SK-N-SH (cell line): ENCODE results near the gene BTBD9. TPM values are rescaled to one million over a fixed set of nuclear protein-coding genes. Genes with fewer than 3 reads are reported as not detected.

ENCODE experiments used
- CTCF ChIA-PET: fragments of 300-600, 350-600 bp; formaldehyde crosslinking; extraction: SDS; loops from one replicate; lab custom pipeline; 2021; lab: Yijun Ruan, JAX
- POLR2A ChIA-PET: fragments of 350-600 bp; sonication (Branson Sonifier 250); formaldehyde crosslinking; extraction: SDS; loops from one replicate; lab custom pipeline; 2020; ENCODE audit warnings: antibody characterized with exemption, inconsistent platforms; lab: Yijun Ruan, JAX
- DNase-seq: peaks from one replicate; pipeline ENCODE4 v3.0.0; 2012
- H2AFZ ChIP-seq: fragments of 200-600 bp; sonication (generic); 2 replicates; pipeline ENCODE4 v1.8.1; 2016; ENCODE audit warnings: antibody characterized with exemption, mild to moderate bottlenecking, low read depth
- H3F3A ChIP-seq: fragments of 200-600 bp; sonication (generic); replicated peaks from 2 replicates; pipeline ENCODE3; 2016; ENCODE audit warnings: antibody characterized with exemption, mild to moderate bottlenecking; ENCODE audit not compliant: insufficient read depth
- H3K27ac ChIP-seq, 2 experiments: fragments of 200-500 bp in 1 of 2; fragments of 200-600 bp in 1 of 2; sonication (Bioruptor generic) in 1 of 2; sonication (generic), shearing (Covaris generic) in 1 of 2; 2 replicates each; pipeline versions ENCODE4 v1.5.1 to v1.6.1; 2014 to 2016; ENCODE audit warnings: low read depth in 2 of 2, inconsistent platforms in 1 of 2, low read length in 1 of 2, mild to moderate bottlenecking in 1 of 2, mixed read lengths in 1 of 2
- H3K27me3 ChIP-seq: fragments of 200-600 bp; sonication (generic), shearing (Covaris generic); 2 replicates; pipeline ENCODE4 v1.6.1; 2016; ENCODE audit warnings: mixed run types; ENCODE audit not compliant: insufficient read depth
- H3K36me3 ChIP-seq, 2 experiments: fragments of 200-500 bp in 1 of 2; fragments of 200-600 bp in 1 of 2; sonication (Bioruptor generic) in 1 of 2; sonication (generic) in 1 of 2; replicated peaks in 1 of 2; 2 replicates each; pipeline versions ENCODE3 to v1.5.1; 2014 to 2016; ENCODE audit warnings: low read length in 1 of 2, mild to moderate bottlenecking in 1 of 2; ENCODE audit not compliant: insufficient read depth in 2 of 2, control insufficient read depth in 1 of 2
- H3K4me1 ChIP-seq, 2 experiments: fragments of 200-500 bp in 1 of 2; fragments of 200-600 bp in 1 of 2; sonication (Bioruptor generic) in 1 of 2; sonication (generic), shearing (Covaris generic) in 1 of 2; 2 replicates each; pipeline versions ENCODE4 v1.5.1 to v1.6.1; 2014 to 2016; ENCODE audit warnings: low read depth in 1 of 2, low read length in 1 of 2, mixed run types in 1 of 2; ENCODE audit not compliant: insufficient read depth in 2 of 2, control insufficient read depth in 1 of 2
- H3K4me2 ChIP-seq: fragments of 200-600 bp; sonication (generic), shearing (Covaris generic); 2 replicates; pipeline ENCODE4 v1.6.1; 2017; ENCODE audit warnings: mixed run types
- H3K4me3 ChIP-seq, 2 experiments: fragments of 200-500 bp in 1 of 2; fragments of 200-600 bp in 1 of 2; sonication (Bioruptor generic) in 1 of 2; sonication (generic), shearing (Covaris generic) in 1 of 2; 2 replicates each; pipeline versions ENCODE4 v1.5.1 to v1.8.1; 2014 to 2016; ENCODE audit warnings: low read depth in 2 of 2, inconsistent platforms in 1 of 2, low read length in 1 of 2, mild to moderate bottlenecking in 1 of 2, mixed read lengths in 1 of 2, moderate library complexity in 1 of 2
- H3K79me2 ChIP-seq: fragments of 200-600 bp; sonication (generic); 2 replicates; pipeline ENCODE4 v1.8.1; 2017; ENCODE audit warnings: mild to moderate bottlenecking; ENCODE audit not compliant: insufficient read depth
- H3K9ac ChIP-seq: fragments of 200-600 bp; sonication (generic); 2 replicates; pipeline ENCODE4 v1.6.1; 2017; ENCODE audit warnings: mixed run types
- H3K9me2 ChIP-seq: fragments of 200-600 bp; sonication (generic); 2 replicates; pipeline ENCODE4 v1.6.1; 2017; ENCODE audit warnings: mixed run types
- H3K9me3 ChIP-seq: fragments of 200-600 bp; sonication (generic); 2 replicates; pipeline ENCODE4 v1.6.1; 2017; ENCODE audit warnings: mixed run types, mild to moderate bottlenecking, moderate library complexity
- H4K20me1 ChIP-seq: fragments of 200-600 bp; sonication (generic); 2 replicates; pipeline ENCODE4 v1.6.1; 2017; ENCODE audit warnings: mild to moderate bottlenecking, mixed run types; ENCODE audit not compliant: insufficient read depth
- ELF1 ChIP-seq: IDR thresholded peaks from 2 replicates; pipeline ENCODE4 v1.4.0; 2012
- FOSL2 ChIP-seq: IDR thresholded peaks from 2 replicates; pipeline ENCODE4 v1.4.0; 2012; ENCODE audit warnings: low read depth, mild to moderate bottlenecking, moderate library complexity, borderline replicate concordance
- FOXJ3 ChIP-seq: sonication (generic); formaldehyde crosslinking; IDR thresholded peaks from 2 replicates; pipeline ENCODE4 v1.5.1; 2020; ENCODE audit warnings: mild to moderate bottlenecking, missing genetic modification reagents
- FOXM1 ChIP-seq: IDR thresholded peaks from 2 replicates; pipeline ENCODE4 v1.4.0; 2012; ENCODE audit warnings: low read depth, mild to moderate bottlenecking
- GATA2 ChIP-seq: sonication (generic); formaldehyde crosslinking; IDR thresholded peaks from 2 replicates; pipeline ENCODE4 v1.5.0; 2020; ENCODE audit warnings: mild to moderate bottlenecking, missing genetic modification reagents
- NFIC ChIP-seq: IDR thresholded peaks from 2 replicates; pipeline ENCODE4 v1.4.0; 2012; ENCODE audit warnings: borderline replicate concordance
- NRF1 ChIP-seq: IDR thresholded peaks from 2 replicates; pipeline ENCODE4 v1.6.1; 2012; ENCODE audit warnings: low read depth, mild to moderate bottlenecking, low read length
- PBX3 ChIP-seq: IDR thresholded peaks from 2 replicates; pipeline ENCODE4; 2012
- POLR2AphosphoS5 ChIP-seq: IDR thresholded peaks from 2 replicates; pipeline ENCODE4 v1.6.1; 2012; ENCODE audit warnings: low read depth, low read length
- RAD21 ChIP-seq: IDR thresholded peaks from 2 replicates; pipeline ENCODE4 v1.6.1; 2012; ENCODE audit warnings: mild to moderate bottlenecking, low read length
- RCOR1 ChIP-seq: fragments of 150-350 bp; IDR thresholded peaks from 2 replicates; pipeline ENCODE4 v1.6.1; 2017; ENCODE audit warnings: antibody characterized with exemption, low read length
- RFX5 ChIP-seq: IDR thresholded peaks from 2 replicates; pipeline ENCODE4 v1.6.1; 2012; ENCODE audit warnings: mild to moderate bottlenecking, improper control_type of control experiment, low read length
- RXRA ChIP-seq: IDR thresholded peaks from 2 replicates; pipeline ENCODE4 v1.4.0; 2012; ENCODE audit warnings: low read depth, mild to moderate bottlenecking, borderline replicate concordance
- TAF1 ChIP-seq: IDR thresholded peaks from 2 replicates; pipeline ENCODE4 v1.6.1; 2012; ENCODE audit warnings: low read depth, mild to moderate bottlenecking, low read length, moderate library complexity, borderline replicate concordance
- TCF12 ChIP-seq: IDR thresholded peaks from 2 replicates; pipeline ENCODE4 v1.4.0; 2012
- WGBS: methylation state at CpG from one replicate; pipeline ENCODE4 v1.1.6; 2017; ENCODE audit warnings: low lambda C conversion rate; 5-methylcytosine and 5-hydroxymethylcytosine counted together
- polyA plus RNA-seq, 3 experiments: library from polyadenylated mRNA; depleted of rRNA; stranded (reverse); fragments of >200 nt; gene quantifications; 2 replicates each; pipeline ENCODE4 v1.2.3, GENCODE V29; 2012
- TF ChIP-seq, protein P1 (sequence below): fragments of 150-350 bp; IDR thresholded peaks from 2 replicates; pipeline ENCODE4 v1.6.1; 2017; ENCODE audit warnings: antibody characterized with exemption, low read length, low read depth, borderline replicate concordance
- TF ChIP-seq, protein P2 (sequence below): IDR thresholded peaks from 2 replicates; pipeline ENCODE4 v1.6.1; 2012; ENCODE audit warnings: mild to moderate bottlenecking, low read depth, low read length, moderate library complexity
- TF ChIP-seq, protein P3 (sequence below): IDR thresholded peaks from 2 replicates; pipeline ENCODE4 v1.4.0; 2012; ENCODE audit warnings: low read depth, borderline replicate concordance

The BTBD9 gene
- polyA plus RNA-seq, 1 of the 3 experiments (the other 2 are of a cell fraction): 2.2 TPM

DNA sequence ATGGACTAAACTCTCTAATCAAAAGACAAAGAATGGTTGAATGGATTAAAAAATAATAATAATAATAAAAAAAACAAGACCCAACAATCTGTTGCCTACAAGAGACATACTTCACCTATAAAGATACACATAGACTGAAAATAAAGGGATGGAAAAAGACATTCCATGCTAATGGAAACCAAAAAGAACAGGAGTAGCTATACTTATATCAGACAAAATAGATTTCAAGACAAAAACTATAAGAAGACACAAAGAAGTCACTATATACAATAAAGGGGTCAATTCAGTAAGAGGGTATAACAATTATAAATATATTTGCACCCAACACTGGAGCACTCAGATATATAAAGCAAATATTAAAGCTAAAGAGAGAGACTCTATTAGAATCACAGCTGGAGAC is 106.7 kb downstream of the BTBD9 start:
- no peak overlapping the region for H2AFZ ChIP-seq
- H3K27ac ChIP-seq: no peak overlapping the region
- no peaks in the 10 kb centered on the region for H3K9me3 ChIP-seq
- H3K27me3 ChIP-seq: no peaks in the 10 kb centered on the region
- no peaks in the 10 kb centered on the region for H3K4me1 ChIP-seq
- no peaks in the 10 kb centered on the region for H3F3A ChIP-seq
- CTCF ChIA-PET: no interaction called here
- no peak overlapping the region for H3K4me2 ChIP-seq
- no peak overlapping the region for H3K9ac ChIP-seq
- POLR2A ChIA-PET: no interaction called here
- H3K36me3 ChIP-seq: no peaks in the 10 kb centered on the region
- H3K9me2 ChIP-seq: no peaks in the 10 kb centered on the region
- TF ChIP-seq, protein P1, sequence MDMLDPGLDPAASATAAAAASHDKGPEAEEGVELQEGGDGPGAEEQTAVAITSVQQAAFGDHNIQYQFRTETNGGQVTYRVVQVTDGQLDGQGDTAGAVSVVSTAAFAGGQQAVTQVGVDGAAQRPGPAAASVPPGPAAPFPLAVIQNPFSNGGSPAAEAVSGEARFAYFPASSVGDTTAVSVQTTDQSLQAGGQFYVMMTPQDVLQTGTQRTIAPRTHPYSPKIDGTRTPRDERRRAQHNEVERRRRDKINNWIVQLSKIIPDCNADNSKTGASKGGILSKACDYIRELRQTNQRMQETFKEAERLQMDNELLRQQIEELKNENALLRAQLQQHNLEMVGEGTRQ: no peak
- TF ChIP-seq POLR2AphosphoS5: no peak
- TF ChIP-seq RXRA: no peak
- no peak for TF ChIP-seq GATA2
- no peak for TF ChIP-seq TCF12
- no peak for TF ChIP-seq PBX3
- TF ChIP-seq, protein P2, sequence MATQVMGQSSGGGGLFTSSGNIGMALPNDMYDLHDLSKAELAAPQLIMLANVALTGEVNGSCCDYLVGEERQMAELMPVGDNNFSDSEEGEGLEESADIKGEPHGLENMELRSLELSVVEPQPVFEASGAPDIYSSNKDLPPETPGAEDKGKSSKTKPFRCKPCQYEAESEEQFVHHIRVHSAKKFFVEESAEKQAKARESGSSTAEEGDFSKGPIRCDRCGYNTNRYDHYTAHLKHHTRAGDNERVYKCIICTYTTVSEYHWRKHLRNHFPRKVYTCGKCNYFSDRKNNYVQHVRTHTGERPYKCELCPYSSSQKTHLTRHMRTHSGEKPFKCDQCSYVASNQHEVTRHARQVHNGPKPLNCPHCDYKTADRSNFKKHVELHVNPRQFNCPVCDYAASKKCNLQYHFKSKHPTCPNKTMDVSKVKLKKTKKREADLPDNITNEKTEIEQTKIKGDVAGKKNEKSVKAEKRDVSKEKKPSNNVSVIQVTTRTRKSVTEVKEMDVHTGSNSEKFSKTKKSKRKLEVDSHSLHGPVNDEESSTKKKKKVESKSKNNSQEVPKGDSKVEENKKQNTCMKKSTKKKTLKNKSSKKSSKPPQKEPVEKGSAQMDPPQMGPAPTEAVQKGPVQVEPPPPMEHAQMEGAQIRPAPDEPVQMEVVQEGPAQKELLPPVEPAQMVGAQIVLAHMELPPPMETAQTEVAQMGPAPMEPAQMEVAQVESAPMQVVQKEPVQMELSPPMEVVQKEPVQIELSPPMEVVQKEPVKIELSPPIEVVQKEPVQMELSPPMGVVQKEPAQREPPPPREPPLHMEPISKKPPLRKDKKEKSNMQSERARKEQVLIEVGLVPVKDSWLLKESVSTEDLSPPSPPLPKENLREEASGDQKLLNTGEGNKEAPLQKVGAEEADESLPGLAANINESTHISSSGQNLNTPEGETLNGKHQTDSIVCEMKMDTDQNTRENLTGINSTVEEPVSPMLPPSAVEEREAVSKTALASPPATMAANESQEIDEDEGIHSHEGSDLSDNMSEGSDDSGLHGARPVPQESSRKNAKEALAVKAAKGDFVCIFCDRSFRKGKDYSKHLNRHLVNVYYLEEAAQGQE: no peak
- no peak for TF ChIP-seq FOXJ3 (CRISPR knock-in tag)
- no peak for TF ChIP-seq RAD21
- TF ChIP-seq FOXM1: no peak
- no peaks in the 10 kb centered on the region for H3K79me2 ChIP-seq
- no peak for DNase-seq
- no peaks in the 10 kb centered on the region for H4K20me1 ChIP-seq
- no peak overlapping the region for H3K4me3 ChIP-seq

DNA sequence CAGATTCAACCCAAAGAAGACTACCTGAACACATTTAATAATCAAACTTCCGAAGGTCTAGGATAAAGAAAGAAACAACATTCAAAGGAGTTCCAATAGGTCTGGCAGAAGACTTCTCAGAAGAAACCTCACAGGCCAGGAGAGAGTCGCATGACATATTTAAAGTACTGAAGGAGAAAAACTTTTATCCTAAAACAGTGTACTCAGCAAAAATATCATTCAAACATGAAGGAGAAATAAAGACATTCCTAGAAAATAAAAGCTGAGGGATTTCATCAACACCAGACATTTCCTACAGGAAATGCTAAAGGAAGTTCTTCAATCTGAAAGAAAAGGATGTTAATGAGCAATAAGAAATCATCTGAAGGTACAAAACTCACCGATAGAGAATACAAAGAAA is 108.6 kb downstream of the BTBD9 start:
- H3K4me2 ChIP-seq: no peak overlapping the region
- ChIA-PET CTCF (interaction anchor here (0.9 kb wide), 1 partner anchor 12 kb away, joined by 4 read pairs; no protein-coding TSS in a partner anchor), POLR2A (no interaction called here)
- H3K9me2 ChIP-seq: no peaks in the 10 kb centered on the region
- H3K79me2 ChIP-seq: no peaks in the 10 kb centered on the region
- no peaks in the 10 kb centered on the region for H3K36me3 ChIP-seq
- 84% methylated on average over 3 of the region's 3 CpGs for WGBS
- no peaks in the 10 kb centered on the region for H3K4me1 ChIP-seq
- no peak for DNase-seq
- H3K9me3 ChIP-seq: no peaks in the 10 kb centered on the region
- no peak overlapping the region for H2AFZ ChIP-seq
- H3F3A ChIP-seq: no peaks in the 10 kb centered on the region
- no peaks in the 10 kb centered on the region for H4K20me1 ChIP-seq
- H3K27me3 ChIP-seq: no peaks in the 10 kb centered on the region
- no peak overlapping the region for H3K27ac ChIP-seq
- no peak overlapping the region for H3K4me3 ChIP-seq
- H3K9ac ChIP-seq: no peak overlapping the region
- TF ChIP-seq RXRA (no peak), POLR2AphosphoS5 (no peak), RFX5 (no peak), ELF1 (no peak), FOSL2 (no peak), NFIC (no peak), RCOR1 (no peak), TAF1 (no peak), NRF1 (no peak), FOXM1 (no peak), TCF12 (no peak)
- TF ChIP-seq, protein P3, sequence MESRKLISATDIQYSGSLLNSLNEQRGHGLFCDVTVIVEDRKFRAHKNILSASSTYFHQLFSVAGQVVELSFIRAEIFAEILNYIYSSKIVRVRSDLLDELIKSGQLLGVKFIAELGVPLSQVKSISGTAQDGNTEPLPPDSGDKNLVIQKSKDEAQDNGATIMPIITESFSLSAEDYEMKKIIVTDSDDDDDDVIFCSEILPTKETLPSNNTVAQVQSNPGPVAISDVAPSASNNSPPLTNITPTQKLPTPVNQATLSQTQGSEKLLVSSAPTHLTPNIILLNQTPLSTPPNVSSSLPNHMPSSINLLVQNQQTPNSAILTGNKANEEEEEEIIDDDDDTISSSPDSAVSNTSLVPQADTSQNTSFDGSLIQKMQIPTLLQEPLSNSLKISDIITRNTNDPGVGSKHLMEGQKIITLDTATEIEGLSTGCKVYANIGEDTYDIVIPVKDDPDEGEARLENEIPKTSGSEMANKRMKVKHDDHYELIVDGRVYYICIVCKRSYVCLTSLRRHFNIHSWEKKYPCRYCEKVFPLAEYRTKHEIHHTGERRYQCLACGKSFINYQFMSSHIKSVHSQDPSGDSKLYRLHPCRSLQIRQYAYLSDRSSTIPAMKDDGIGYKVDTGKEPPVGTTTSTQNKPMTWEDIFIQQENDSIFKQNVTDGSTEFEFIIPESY: no peak
- TF ChIP-seq, protein P1: no peak
